Measurements from ENCODE around the gene SWAP70.

SWAP70 gene

GRCh38 chr11:9651899-9652748, 11.8 kb upstream of the SWAP70 start:
- DNase-seq (ENCODE audit: low read depth), result no peak

- no peak for DNase-seq (ENCODE audit: low read depth)
These were observed 10.0 kb upstream of the SWAP70 start for GRCh38 chr11:9653871-9654270.

- DNase-seq (ENCODE audit: low read depth), result no peak
These were observed 7.0 kb upstream of the SWAP70 start for GRCh38 chr11:9656864-9657263.

GRCh38 chr11:9657531-9657930, 6.3 kb upstream of the SWAP70 start:
- no peak for DNase-seq (ENCODE audit: low read depth)

- DNase-seq (ENCODE audit: low read depth), result no peak
These were observed 3.0 kb upstream of the SWAP70 start for GRCh38 chr11:9660886-9661285.

GRCh38 chr11:9662273-9662672, 1.6 kb upstream of the SWAP70 start:
- DNase-seq (ENCODE audit: low read depth), result no peak

- no peak for DNase-seq (ENCODE audit: low read depth)
These were observed 647 bp downstream of the SWAP70 start for GRCh38 chr11:9664276-9665171.

- DNase-seq (ENCODE audit: low read depth), result no peak
These were observed 1.9 kb downstream of the SWAP70 start for GRCh38 chr11:9665749-9666148.

GRCh38 chr11:9669954-9670353, 6.1 kb downstream of the SWAP70 start:
- no peak for DNase-seq (ENCODE audit: low read depth)

GRCh38 chr11:9672288-9672916, 8.5 kb downstream of the SWAP70 start:
- DNase-seq (ENCODE audit: low read depth), result no peak

- no peak for DNase-seq (ENCODE audit: low read depth)
These were observed 9.0 kb downstream of the SWAP70 start for GRCh38 chr11:9672918-9673317.

GRCh38 chr11:9675691-9676090, 11.8 kb downstream of the SWAP70 start:
- DNase-seq (ENCODE audit: low read depth), result no peak

- DNase-seq (ENCODE audit: low read depth), result no peak
These were observed 14.1 kb downstream of the SWAP70 start for GRCh38 chr11:9677951-9678350.

GRCh38 chr11:9678576-9678975, 14.7 kb downstream of the SWAP70 start:
- no peak for DNase-seq (ENCODE audit: low read depth)

- no peak for DNase-seq (ENCODE audit: low read depth)
These were observed 16.2 kb downstream of the SWAP70 start for GRCh38 chr11:9680028-9680427.

- no peak for DNase-seq (ENCODE audit: low read depth)
These were observed 17.9 kb downstream of the SWAP70 start for GRCh38 chr11:9681583-9682372.

GRCh38 chr11:9687711-9688477, 24.0 kb downstream of the SWAP70 start:
- no peak for DNase-seq (ENCODE audit: low read depth)

GRCh38 chr11:9688716-9689511, 25.0 kb downstream of the SWAP70 start:
- DNase-seq (ENCODE audit: low read depth), result no peak

GRCh38 chr11:9689721-9690120, 25.8 kb downstream of the SWAP70 start:
- DNase-seq (ENCODE audit: low read depth), result no peak

GRCh38 chr11:9691865-9692264, 28.0 kb downstream of the SWAP70 start:
- DNase-seq (ENCODE audit: low read depth), result no peak
